ENCODE measurements around the gene SH3BGR.

Gene SH3BGR

DNA sequence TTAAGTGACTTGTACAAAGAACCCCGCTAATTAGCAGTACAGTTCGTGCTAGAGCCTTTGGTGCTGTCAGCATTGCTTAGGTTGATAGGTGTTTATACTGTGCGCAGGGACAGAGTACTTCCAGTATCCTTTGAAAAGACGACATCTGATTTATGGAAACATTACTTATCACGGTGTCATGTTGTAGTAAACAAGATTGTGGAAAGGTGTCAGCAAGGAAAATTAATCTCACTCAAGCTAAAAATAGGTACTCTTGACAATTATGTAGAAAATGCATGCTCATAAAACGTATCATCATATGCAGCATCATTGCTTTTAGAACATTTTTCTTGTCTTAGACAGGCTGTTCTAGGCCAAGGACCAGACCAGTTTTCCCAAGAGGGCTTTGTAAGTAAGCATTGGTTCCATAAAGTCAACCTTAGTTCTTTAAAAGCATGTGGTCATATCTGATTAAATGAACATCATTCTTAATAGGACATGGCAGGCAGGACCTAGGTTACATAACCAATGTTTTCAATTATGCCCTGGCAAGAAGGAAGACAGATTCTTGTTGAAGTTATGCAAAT lies 33.0 kb downstream of the SH3BGR start:
- peaks cover 0 to 37% (median 6%) of the 10 kb centered on the region in 4 donors for H3K4me1 ChIP-seq
- TF ChIP-seq, protein P1, sequence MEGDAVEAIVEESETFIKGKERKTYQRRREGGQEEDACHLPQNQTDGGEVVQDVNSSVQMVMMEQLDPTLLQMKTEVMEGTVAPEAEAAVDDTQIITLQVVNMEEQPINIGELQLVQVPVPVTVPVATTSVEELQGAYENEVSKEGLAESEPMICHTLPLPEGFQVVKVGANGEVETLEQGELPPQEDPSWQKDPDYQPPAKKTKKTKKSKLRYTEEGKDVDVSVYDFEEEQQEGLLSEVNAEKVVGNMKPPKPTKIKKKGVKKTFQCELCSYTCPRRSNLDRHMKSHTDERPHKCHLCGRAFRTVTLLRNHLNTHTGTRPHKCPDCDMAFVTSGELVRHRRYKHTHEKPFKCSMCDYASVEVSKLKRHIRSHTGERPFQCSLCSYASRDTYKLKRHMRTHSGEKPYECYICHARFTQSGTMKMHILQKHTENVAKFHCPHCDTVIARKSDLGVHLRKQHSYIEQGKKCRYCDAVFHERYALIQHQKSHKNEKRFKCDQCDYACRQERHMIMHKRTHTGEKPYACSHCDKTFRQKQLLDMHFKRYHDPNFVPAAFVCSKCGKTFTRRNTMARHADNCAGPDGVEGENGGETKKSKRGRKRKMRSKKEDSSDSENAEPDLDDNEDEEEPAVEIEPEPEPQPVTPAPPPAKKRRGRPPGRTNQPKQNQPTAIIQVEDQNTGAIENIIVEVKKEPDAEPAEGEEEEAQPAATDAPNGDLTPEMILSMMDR (IDR thresholded peaks at IDR 0.05), result no peak
- H3K9me3 ChIP-seq, result no peaks in the 10 kb centered on the region
- no peaks in the 10 kb centered on the region for H3K36me3 ChIP-seq
- no peak overlapping the region for H3K27ac ChIP-seq
- H3K27me3 ChIP-seq, result no peaks in the 10 kb centered on the region
- intact Hi-C loops (cut with DNase I; ENCODE audit: low total_unique reads), result no loop called here
- DNase-seq, result no peak
- no peak overlapping the region for H3K4me3 ChIP-seq

DNA sequence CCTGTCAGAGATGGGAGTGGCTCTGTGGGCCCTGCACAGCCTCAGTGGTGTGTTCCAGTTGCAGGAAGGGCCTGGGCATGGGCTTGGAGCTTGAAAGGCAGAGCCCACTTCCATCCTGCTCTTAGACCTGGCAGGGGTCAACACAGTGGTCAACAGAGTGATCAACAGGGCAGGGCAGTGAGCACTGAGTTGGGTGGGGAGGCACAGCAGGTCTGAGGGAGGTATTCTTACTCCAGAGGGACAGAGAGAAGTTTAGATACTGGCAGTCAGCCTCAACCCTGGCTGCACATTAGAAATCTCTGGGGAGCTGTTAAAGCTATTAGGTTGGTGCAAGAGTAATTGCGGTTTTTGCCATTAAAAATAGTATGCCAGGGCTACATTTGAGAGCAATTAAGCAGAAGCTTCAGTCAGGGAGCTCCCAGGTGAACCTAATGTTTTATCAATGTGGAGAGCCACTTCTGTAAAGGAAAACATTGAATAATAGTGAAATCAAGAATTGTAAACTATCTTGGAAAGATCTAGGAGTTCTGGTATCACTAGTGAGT lies 37.7 kb downstream of the SH3BGR start:
- intact Hi-C loops (cut with DNase I; ENCODE audit: low total_unique reads), result no loop called here
- Histone ChIP-seq H3K9me3 (peaks cover 0 to 3% (median 0%) of the 10 kb centered on the region in 3 donors), H3K4me1 (peaks cover 0 to 21% (median 6%) of the 10 kb centered on the region in 4 donors), H3K27ac (no peak overlapping the region), H3K27me3 (no peaks in the 10 kb centered on the region), H3K4me3 (no peak overlapping the region), H3K36me3 (no peaks in the 10 kb centered on the region)
- no peak for DNase-seq
- TF ChIP-seq, protein P1 (IDR thresholded peaks at IDR 0.05), result no peak

DNA sequence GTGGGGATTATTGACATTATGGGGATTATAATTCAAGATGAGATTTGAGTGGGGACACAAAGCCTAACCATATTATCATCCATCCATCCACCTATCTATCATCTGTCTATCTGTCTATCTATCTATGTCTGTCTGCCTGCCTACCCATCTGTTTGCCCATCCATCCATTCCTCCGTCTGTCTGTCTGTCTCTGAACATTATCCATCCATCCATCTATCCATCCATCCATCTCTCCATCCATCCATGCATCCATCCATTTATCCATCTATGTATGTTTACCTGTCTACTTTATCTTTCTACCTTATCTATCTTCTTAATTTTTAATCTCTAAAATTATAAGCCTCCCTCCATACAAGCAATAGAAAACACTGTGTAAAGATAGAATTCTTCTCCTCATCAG lies 47.4 kb downstream of the SH3BGR start:
- TF ChIP-seq, protein P1 (IDR thresholded peaks at IDR 0.05), result no peak
- intact Hi-C loops (cut with DNase I; ENCODE audit: low total_unique reads), result no loop called here
- no peak for DNase-seq
- H3K9me3 ChIP-seq, result no peaks in the 10 kb centered on the region
- H3K27ac ChIP-seq, result no peak overlapping the region
- H3K27me3 ChIP-seq, result no peaks in the 10 kb centered on the region
- H3K4me3 ChIP-seq, result no peak overlapping the region
- no peaks in the 10 kb centered on the region for H3K36me3 ChIP-seq
- peaks cover 0 to 13% (median 5%) of the 10 kb centered on the region in 4 donors for H3K4me1 ChIP-seq

DNA sequence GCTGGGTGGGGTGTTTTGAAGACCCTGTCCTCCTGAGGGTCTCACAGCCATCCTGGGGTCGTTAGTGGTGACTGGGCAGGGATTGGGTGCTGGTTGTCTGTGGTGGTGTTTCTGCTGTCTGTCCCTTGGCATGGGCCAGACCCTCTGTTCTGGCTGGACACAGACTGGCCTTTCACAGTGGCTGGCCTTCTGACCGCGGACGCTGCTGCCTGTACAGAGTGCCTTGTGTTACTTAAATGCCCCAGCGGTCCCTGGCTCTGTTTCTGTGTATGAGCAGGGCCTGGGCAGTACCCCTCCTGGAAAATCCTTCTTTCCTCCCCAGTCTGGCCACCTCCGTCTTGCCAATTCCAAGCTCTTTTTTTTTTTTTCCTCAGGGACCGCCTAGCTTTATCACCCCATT lies 50.9 kb downstream of the SH3BGR start:
- Histone ChIP-seq H3K4me1 (peaks cover 0 to 13% (median 5%) of the 10 kb centered on the region in 4 donors), H3K9me3 (no peaks in the 10 kb centered on the region), H3K4me3 (no peak overlapping the region), H3K27me3 (no peaks in the 10 kb centered on the region), H3K27ac (peak overlapping the region; percentile 39 to 50), H3K36me3 (no peaks in the 10 kb centered on the region)
- intact Hi-C loops (cut with DNase I; ENCODE audit: low total_unique reads), result no loop called here
- TF ChIP-seq, protein P1 (IDR thresholded peaks at IDR 0.05), result no peak
- DNase-seq, result no peak

DNA sequence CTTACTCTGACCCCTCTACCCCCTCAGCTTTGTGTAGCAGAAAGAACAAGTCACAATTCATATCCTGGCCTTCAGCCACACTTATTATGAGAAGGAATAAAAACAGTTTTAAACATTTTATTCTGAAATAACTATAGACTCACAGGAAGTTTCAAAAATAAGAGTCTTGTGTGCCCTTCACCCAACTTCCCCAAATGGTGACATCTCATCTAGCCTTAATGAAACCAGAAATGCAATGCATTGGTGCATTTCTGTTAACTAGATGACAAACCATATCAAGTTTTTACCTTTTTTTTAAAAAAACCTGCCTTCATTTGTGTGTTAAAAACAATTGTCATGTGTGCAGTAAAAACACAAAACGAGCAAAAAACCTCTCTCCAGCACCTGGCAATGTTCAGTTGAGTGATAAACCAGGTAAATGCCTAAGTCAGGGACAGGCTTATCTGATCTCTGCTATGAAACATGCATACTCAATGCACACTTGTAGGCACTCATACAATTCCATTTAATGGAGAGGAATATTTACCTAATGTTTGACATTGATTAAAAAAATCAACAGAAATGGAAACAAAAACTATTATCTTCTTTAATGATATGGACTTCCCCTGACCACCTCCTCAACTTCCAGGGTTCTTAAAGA lies 51.5 kb downstream of the SH3BGR start:
- DNase-seq, result no peak
- no peaks in the 10 kb centered on the region for H3K36me3 ChIP-seq
- H3K9me3 ChIP-seq, result no peaks in the 10 kb centered on the region
- no peaks in the 10 kb centered on the region for H3K27me3 ChIP-seq
- peaks cover 0 to 13% (median 5%) of the 10 kb centered on the region in 4 donors for H3K4me1 ChIP-seq
- H3K4me3 ChIP-seq, result no peak overlapping the region
- peak overlapping the region; percentile 39 to 50 for H3K27ac ChIP-seq
- TF ChIP-seq, protein P1 (IDR thresholded peaks at IDR 0.05), result no peak
- intact Hi-C loops (cut with DNase I; ENCODE audit: low total_unique reads), result no loop called here

Measured in tibial artery (tissue), 4 donors.